ENCODE data around the gene GNG2. TPM values are rescaled to one million over a fixed set of nuclear protein-coding genes. Genes with fewer than 3 reads are reported as not detected.

GNG2 gene
- total and polyA plus RNA-seq, 9 of the 15 experiments (the other 6 are each of a cell fraction or from before 2014, with no cell fraction given), result 0.18 TPM; not detected in 8

GRCh38 chr14:51929166-51929565 lies 68.8 kb downstream of the GNG2 start:
- no peak overlapping the region for H3K4me2 ChIP-seq (ENCODE audit: insufficient read depth, low read length)
- H4K20me1 ChIP-seq (replicated peaks; ENCODE audit: control insufficient read depth, insufficient read depth, low read length), result no peaks in the 10 kb centered on the region
- ATAC-seq (no peak), DNase-seq (ENCODE audit: extremely low read depth in 1 of 4, low spot score in 3 of 4) (no peak), FAIRE-seq (no peak)
- intact Hi-C loops (cut with micrococcal nuclease), result no loop called here
- no peaks in the 10 kb centered on the region for H3K79me2 ChIP-seq (ENCODE audit: control insufficient read depth, insufficient read depth, low read length)
- no peaks in the 10 kb centered on the region for H3K36me3 ChIP-seq (ENCODE audit: control insufficient read depth, insufficient read depth, low read length)
- H3K9ac ChIP-seq (ENCODE audit: insufficient read depth in 1 of 2, low read depth in 2 of 2, low read length in 2 of 2), result no peak overlapping the region
- H3K27me3 ChIP-seq (ENCODE audit: control insufficient read depth in 2 of 2, insufficient read depth in 2 of 2, low read length in 2 of 2), result no peaks in the 10 kb centered on the region
- WGBS (ENCODE audit: insufficient coverage, low coverage, missing lambda C conversion rate), result 0% methylated on average over 4 of the region's 4 CpGs
- H3K9me1 ChIP-seq (ENCODE audit: control insufficient read depth, insufficient read depth, low read length), result no peaks in the 10 kb centered on the region
- BruUV-seq (replicated peaks), result no TSS peak
- ChIA-PET CTCF (ENCODE audit: low intra/inter-chr PET ratio) (no interaction called here), POLR2A (no interaction called here)
- H3K27ac ChIP-seq (ENCODE audit: extremely low read depth, low read depth, low read length), result no peak overlapping the region
- peaks cover 2% of the 10 kb centered on the region for H3K9me3 ChIP-seq (replicated peaks; ENCODE audit: control insufficient read depth, insufficient read depth, low read depth, low read length)
- H3K4me3 ChIP-seq, result no peak overlapping the region
- H3K4me1 ChIP-seq (replicated peaks in 1 of 2; ENCODE audit: control insufficient read depth in 2 of 2, insufficient read depth in 2 of 2, low read length in 2 of 2), result no peaks in the 10 kb centered on the region
- in situ Hi-C loops (cut with MboI), result no loop called here
- H2AFZ ChIP-seq (ENCODE audit: low read depth, low read length), result no peak overlapping the region
- TF ChIP-seq HDAC8 (tag; IDR thresholded peaks at IDR 0.05), result no peak
- no peak for TF ChIP-seq ZNF444 (CRISPR knock-in tag; IDR thresholded peaks at IDR 0.05)
- no peak for TF ChIP-seq NKRF (IDR thresholded peaks at IDR 0.05; ENCODE audit: borderline replicate concordance)
- TF ChIP-seq ZNF318 (IDR thresholded peaks at IDR 0.05; ENCODE audit: borderline replicate concordance in 1 of 2, low read depth in 1 of 2), result no peak
- TF ChIP-seq SIRT6 (IDR thresholded peaks at IDR 0.05; ENCODE audit: low read depth, low read length), result no peak
- TF ChIP-seq ZFP30 (CRISPR knock-in tag; IDR thresholded peaks at IDR 0.05; ENCODE audit: borderline replicate concordance), result no peak
- TF ChIP-seq ZBTB9 (CRISPR knock-in tag; IDR thresholded peaks at IDR 0.05), result no peak
- no peak for TF ChIP-seq JUN (IDR thresholded peaks at IDR 0.05; ENCODE audit: borderline replicate concordance, low read depth, low read length)
- TF ChIP-seq JUN (CRISPR knock-in tag; IDR thresholded peaks at IDR 0.05; ENCODE audit: borderline replicate concordance), result no peak
- no peak for TF ChIP-seq ZSCAN29 (IDR thresholded peaks at IDR 0.05)
- TF ChIP-seq KAT2B (IDR thresholded peaks at IDR 0.05; ENCODE audit: low read depth, low read length), result no peak
- no peak for TF ChIP-seq HMG20A (CRISPR knock-in tag; conservative IDR thresholded peaks at IDR 0.05)
